ENCODE data around the gene SBSN.

Gene SBSN, protein sequence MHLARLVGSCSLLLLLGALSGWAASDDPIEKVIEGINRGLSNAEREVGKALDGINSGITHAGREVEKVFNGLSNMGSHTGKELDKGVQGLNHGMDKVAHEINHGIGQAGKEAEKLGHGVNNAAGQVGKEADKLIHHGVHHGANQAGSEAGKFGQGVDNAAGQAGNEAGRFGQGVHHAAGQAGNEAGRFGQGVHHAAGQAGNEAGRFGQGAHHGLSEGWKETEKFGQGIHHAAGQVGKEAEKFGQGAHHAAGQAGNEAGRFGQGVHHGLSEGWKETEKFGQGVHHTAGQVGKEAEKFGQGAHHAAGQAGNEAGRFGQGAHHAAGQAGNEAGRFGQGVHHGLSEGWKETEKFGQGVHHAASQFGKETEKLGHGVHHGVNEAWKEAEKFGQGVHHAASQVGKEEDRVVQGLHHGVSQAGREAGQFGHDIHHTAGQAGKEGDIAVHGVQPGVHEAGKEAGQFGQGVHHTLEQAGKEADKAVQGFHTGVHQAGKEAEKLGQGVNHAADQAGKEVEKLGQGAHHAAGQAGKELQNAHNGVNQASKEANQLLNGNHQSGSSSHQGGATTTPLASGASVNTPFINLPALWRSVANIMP

DNA sequence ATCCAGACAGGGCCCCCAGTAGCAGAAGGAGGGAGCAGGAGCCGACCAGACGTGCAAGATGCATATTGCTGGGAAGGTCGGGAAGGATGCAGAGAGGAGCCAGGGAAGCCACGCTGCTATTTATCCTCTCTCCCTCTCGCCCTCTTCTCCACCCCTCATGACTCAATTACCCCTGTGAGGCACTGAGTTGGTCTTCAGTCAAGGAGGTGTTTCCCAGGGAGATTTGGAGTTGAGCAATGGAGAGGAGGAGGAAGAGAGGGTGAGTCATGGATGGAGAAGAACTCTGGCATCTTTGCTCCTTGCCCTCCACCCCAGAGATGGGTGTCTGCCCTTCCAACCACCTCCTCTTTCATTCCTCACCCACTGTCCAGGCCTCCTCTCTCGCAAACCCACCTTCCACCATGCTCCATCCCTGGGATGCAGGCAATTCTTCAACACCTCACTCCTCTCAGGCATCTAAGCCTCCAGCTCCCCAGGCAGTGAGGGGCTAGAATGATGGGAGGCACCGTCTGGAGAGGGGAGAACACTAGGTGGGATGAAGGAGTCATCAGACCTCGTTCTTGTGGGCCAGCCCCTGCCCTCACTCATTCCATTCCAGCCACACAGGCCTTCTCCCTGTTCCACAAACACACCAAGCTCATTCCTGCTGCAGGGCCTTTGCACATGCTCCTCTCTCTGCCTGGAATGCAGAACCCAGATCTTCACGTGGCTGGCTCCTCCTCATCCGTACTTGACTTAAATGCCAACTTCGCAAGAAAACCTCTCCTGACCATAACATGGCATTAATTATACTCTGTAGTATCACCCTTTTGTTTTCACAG lies at the start of gene SBSN:
Gene SBSN, minus strand, starts transcription at position 94 of the 821 bp plus-strand sequence. Its CDS starts 30 bp downstream, at position 64.
- DNase-seq, result no peak

DNA sequence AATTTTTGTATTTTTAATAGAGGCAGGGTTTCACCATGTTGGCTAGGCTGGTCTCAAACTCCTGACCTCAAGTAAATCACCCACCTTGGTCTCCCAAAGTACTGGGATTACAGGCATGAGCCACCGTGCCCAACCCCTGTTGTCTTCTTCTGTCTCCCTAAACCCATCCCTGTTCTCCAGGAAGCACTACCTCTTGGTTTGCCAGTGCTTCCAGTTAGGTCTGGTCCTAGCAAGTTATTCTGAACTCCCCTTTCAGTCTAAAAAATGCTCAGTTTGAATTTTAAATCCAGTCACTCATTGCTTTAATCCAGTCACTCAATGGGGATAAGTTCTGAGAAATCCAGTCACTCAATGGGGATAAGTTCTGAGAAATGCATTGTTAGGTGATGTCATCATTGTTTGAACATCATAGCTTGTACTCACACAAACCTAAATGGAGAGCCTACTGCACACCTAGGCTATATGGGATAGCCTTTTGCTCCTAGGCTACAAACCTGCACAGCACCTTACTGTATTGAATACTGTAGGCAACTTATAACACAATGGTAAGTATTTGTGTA lies 43.4 kb upstream of the SBSN start:
- DNase-seq, result no peak

DNA sequence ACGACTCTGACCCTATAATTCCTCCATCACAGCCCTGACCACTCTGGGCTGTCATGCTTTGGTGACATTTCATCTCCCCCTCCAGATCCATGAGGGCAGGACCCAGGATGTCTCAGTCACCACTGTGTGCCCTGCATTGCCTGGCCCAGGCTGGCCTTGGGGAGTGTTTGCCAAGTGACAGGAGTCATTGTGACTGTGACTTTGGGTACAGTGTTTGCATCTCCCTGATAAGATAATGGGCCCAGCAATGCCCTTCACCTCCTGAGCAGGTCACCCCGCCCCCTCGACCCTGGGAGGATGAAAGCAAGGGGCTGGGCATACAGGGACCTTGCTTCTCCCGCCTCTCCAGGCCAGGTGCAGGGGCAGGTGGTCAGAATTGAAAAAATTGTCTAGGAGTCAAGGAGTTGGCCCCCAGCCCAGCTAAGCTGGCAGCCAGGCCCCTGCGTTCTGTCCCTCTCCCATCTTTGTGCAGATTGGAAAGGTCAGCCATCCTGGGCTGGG lies 41.2 kb upstream of the SBSN start:
- DNase-seq, result no peak

DNA sequence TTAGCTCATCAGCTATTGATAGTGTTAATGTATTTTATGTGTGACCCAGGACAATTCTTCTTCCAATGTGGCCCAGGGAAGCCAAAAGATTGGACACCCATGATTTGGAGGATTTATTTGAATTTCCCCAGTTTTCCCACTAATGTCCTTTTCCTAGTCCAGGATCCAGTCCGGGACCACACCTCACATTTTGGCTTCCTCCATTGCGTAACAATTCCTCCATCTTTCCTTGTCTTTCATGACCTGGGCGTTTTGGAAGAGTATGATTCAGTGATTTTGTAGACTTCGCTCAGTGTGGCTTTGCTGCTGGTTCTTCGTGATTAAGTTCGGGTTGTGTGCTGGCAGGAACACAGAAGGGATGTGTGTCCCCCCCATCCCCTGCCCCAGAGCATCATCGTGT lies 38.6 kb upstream of the SBSN start:
- DNase-seq, result no peak

DNA sequence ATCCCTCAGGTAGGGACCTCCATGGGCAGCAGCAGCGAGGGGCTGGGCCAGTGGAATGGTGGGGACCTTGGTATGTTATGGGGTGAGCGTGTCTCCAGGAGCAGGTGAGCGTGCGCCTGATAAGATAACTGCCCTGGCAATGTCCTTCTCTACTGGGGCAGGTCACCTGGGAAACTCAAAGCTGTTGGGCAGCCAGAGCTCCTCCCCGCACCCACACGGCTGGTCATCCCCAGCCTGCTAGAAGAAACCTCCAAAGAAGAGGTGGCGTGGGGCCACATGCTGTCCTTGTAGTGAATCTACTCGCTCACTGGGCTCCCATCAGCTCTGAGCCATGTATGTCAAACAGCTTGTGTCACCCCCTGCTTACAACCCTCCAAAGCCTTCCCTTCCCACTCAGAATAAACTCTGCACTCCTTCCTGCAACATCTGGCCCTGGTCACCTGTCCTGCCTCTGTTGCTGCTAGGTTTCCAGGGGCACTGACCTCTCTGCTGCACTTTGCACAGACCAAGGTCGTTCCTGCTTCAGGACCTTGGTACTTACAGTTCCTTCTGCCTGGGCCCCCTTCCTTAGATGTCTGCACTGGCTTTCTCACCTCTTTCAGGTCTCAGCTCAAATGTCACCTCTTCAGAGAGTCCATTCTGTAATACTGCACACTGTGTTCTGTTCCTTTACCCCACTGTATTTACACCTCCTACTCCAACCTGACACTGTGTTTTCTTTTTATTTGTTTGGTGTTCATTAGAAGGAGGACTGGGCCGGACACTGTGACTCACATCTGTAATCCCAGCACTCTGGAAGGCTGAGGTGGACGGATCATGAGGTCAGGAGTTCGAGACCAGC lies 37.1 kb upstream of the SBSN start:
- DNase-seq, result no peak

DNA sequence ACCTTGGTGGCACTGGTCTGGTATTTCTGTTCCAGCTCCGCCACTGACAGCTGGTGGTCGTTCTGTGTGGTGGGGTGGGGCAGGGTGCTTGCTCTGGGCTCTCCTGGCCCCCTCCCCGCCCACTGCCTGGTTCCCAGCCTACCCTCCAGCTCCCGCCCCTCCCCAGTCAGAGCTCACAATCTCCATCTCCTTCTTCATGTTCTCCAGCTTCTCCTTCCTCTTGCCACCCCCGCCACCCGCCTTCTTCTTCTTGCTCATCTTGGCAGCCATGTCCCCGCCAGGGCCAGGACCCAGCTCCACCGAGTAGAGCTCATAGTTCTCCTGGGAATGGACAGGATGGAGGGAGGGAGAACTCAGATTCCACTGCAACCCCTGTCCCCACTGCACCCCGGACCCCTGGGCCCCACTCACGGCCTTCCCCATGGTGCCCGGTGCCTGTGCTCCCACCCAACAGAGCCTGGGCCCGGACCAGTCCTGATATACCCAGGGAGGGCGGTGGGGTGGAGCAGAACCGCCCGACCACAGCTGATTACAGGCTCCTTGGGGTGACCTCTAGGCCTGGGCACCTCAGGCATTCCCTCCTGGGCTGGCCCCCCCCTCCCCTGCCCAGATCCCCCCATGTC lies 35.2 kb upstream of the SBSN start, which contains the start of gene ATP4A:
Gene ATP4A, minus strand, starts transcription at position 452 of the 623 bp plus-strand sequence. Its CDS starts 29 bp downstream, at position 423.
- DNase-seq, result no peak

DNA sequence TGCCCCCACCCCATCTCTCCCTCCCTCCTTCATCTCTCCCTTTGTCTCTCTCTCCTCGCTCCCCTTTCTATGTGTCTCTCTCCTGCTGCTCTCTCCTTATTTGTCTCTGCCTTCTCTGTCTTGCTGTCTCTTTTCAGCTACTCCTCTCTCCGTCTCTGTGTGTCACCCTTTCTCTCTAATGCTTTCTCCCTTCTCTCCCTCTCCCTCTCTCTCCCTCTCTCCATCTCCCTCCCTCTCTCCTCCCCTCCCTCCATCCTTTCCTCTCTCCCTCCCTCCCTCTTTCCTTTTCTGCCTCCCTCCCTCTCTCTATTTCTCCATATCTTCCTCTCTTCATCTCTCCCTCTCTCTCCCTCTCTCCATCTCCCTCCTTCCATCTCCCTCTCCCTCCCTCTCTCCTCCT lies 34.7 kb upstream of the SBSN start:
- DNase-seq, result no peak

DNA sequence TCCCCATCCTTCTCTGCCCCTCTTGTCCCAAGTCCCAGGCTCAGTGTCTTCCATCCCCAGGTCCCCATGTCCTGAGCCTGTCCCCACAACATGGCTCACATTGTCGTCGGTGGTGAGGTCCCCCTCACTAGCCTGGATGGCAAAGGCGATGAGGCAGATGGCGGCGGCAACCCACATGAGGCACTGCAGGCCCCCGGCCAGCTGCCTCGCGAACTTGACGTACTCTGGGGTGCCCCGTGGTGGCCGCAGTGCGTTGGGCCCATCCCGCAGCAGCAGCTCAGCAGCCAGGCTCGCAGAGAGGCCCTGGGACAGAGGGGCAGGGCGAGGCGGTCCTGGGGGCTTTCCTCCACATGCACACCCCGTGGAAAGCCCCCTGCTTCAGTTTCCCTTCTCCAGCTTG lies 34.2 kb upstream of the SBSN start:
- no peak for DNase-seq

DNA sequence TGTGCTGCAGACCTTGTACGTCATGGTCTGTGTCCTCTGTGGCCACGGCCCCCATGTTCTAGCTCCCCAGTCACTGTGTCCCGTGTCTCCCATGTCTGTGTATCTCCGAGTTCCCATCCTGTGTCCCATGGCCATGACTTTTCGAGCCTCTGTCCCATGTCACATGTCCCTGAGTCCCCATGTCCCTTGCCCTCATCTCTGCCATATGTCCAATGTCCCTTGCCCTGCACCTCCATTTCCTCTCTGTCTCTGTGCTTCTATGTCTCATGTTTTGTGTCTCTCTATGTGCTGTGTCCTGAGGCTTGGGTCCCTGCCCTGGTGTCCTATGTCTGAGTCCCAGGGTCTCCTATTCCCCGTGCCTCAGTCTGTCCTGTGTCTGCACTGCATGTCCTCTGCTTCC lies 33.3 kb upstream of the SBSN start:
- DNase-seq, result no peak

DNA sequence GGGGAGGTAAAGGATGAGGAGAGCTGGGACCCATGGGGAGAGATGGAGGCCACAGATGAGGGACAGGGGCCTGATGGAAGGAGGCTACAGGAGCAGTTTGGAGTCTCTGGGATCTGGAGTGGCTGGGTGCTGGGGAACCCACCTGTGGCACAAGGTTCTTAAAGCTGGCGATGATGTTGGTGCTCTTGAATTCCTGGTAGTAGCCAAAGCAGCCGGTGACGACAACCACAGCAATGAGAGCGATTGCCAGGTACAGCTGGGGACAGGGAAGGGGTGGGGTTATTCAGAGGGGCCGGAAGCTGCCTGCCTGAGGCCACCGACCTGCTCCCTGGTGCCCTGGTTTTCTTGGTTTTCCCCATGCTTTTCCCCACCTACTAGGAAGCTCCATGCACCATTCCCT lies 32.6 kb upstream of the SBSN start:
- DNase-seq, result no peak

DNA sequence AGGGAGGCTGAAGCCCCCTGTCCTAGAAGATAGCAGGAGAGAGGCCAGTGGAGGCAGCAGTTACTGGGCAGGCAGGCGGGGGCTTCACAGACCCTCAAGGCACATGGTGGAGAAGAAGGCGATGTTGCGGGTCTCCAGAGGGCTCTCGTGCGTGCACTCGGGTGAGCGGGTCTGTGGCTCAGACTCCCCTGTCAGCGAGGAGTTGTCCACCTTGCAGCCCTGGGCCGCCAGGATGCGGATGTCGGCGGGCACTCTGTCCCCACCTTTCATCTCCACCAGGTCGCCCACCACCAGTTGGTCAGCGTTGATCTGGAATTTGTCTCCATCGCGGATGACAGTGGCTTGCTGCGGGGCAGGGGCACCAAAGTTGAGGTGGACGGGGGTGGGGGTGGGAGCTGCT lies 32.2 kb upstream of the SBSN start:
- no peak for DNase-seq

DNA sequence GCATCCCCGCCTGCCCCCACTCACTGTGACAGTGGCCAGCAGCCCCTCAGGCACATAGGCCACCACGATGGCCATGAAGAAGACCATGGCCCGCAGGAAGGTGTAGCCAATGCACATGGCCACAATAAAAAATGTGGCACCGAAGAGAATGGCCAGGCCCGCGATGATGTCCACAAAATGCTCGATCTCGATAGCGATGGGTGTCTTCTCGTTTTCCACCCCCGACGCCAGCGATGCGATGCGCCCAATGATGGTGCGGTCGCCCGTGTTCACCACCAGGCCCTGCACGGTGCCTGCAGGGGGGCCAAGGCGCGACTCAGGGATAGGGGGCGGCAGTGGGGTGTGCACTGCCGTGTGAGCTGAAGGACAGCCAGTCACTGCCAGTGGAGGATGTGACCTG lies 31.7 kb upstream of the SBSN start:
- DNase-seq, result no peak

DNA sequence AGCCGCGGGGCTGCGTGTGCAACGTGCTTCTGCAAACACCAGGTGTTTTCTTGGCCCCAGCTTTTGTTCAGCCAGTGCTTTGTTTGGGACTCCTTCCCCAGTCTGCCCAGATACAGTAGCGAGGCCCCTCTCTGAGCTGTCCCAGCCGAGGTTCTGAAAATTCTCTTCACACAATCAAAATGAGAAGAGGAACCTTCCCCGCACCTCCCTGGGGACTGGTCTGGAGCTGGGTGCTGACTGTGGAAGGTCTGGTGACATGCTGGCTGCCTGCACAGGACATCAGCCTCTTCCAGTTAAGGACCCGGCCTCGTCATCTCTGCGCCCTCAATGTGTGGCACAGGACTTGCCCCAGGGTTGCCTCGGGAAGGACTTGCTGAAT lies 31.2 kb upstream of the SBSN start:
- no peak for DNase-seq

DNA sequence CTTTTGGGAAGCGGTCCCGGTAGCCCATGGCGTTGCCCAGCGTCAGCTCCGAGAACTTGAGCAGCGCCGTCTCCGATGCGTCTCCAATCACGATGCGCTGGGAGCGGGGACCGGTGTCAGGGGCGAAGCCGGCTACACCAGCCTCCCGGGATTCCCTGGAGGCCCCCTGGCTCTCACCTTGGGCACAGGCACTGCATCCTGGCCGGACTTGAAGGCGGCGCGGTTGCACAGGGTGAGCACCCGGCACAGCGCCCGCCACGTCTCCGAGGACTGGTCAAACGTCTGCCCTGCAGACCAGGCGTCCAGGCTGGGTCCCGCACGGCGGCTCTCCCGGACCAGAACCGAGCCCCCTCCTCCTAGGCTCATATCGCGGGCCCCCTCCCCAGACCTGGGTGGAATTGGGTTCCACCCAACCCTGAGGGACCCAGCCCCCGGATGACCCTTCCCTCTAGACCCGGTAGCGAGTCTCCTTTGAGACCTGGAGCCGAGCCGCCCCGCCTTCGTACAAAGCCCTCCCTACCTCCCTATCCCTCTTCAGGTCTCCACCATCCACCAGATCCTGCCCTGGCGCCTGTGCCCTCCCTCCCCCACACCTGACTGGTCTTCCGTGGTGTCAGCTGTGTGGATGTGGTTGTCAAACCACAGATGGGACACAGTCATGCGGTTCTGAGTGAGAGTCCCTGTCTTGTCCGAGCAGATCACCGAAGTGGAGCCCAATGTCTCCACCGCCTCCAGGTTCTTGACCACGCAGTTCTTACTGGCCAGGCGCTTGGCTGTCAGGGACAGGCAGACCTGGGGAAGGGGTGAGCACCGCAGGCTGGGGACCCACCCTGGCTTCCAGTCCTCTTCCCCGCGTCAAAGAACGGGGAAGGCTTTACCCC lies 30.5 kb upstream of the SBSN start:
- no peak for DNase-seq

DNA sequence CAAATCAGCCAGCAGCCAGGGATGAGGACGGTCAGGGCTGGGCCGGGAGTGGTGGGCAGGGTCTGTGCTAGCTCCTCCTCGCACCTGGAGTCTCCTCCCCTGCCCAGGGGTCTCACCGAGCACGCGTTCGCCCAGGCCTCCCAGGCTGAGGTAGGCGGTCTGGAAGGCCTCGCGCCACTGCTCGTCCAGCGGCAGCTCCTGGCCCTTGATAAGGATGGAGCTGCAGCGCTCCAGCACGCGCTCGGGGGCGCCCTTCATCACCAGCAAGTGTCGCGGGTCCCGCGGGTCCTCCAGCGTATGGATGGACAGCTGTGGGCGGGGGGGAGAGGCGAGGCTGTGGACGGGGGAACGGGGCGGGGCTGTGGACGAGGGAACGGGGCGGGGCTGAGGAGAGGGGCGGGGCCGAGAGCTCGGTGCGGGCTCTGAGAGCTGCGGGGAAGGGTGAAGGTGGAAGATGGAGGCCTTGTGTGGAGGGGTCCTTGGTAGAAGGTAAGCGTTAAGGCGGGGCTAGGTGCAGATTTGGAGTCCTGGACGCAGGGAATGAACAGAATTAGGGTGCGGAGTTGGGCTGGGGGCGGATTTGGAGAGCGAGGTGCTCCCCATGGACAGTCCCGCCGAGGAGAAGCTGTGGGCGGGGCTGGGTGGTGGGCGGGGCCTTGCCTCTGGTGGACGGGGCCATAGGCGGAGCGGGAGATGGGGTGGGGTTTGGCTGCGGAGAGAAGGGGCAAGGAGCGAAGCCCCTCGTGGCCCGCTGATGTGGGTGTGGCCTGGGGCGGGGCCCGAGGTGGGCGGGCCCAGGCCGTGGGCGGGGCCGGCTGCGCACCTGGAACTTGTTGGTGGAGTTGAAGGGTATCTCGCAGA lies 29.7 kb upstream of the SBSN start:
- peak; percentile 56 for DNase-seq

DNA sequence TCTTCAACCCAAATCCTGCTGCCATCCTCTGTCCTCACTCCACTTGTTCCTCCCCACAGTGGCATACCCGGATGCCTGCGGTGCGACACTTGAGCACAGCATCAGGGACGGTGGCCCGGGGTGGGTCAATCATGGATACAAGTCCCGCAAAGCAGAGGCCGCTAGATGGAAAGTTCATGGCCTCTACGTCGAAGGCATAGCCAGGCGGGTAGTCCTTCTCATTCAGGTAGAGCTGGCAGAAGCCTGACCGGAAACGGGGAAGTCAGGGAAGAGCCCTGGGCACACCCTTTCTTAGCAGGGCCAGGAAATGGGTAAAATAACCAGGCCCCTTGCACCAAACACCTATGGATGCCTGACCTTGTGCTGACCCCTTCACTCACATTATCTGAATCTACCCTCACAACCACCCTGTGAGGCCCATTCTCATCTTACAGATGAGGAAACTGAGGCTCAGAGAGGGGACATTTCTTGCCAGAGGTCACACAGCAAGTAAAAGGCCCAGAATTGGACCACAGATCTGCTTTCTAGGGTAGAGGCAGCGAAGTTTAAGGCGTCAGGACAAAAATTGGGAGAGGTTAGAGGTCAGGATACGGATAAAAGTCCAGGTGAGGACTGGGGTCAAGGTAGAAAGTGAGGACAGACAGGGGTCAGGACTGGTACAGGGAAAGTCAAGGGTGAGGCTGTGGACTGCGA lies 28.9 kb upstream of the SBSN start:
- no peak for DNase-seq

DNA sequence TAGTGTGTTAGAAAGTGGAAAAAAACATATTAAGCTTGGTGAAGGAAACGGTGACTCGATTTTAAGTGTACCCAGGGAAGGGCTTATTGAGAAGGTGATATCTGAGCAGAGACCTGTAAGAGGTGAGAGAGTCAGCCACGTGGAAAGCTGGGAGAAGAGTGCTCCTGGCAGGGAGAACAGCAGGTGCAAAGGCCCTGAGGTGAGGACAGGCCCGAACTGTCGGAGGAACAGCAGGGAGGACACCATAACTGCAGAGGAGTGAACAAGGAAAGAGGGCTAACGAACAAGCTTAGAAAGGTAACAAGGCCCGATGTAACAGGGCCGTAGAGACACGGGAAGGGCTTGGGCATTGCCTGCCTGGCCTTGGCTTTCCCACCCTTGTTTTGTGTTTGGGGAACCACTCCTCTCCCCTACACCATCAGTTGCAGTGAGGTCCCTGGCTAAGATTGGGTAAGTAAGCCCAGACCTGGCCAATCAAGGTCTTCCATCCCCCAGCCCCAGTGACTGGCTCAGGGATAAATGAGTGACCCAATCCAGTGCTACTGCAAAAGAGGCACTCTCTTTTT lies 28.0 kb upstream of the SBSN start:
- DNase-seq, result no peak

DNA sequence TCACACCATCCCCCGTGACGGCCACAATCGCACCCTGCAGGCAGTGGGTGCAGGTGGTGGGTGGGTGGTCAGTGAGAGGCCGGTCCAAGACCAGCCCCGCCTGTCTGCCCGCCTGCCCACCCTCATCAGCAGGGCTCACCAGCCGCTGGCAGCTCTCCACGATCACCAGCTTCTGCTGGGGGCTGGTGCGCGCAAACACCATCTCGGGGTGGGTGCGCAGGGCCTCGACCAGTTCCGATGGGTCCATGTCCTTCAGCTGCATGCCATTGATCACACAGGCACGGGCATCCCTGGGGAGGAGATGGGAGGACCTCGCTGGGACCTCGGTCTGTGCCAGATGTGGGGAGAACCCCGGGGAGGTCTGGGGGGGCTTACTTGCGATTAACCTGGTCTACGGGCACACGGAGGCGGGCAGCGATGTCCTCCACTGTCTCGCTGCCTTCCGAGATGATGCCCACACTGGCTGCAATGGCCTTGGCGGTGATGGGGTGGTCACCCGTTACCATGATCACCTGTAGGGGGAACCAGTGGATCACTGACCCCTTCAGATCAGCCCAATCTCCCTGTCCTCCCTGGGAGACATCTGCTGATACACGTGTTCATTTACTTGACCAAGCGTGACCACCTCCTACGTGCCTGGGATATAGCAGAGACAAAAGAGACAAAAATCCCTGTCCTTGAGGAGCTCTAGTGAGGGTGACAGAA lies 27.3 kb upstream of the SBSN start:
- DNase-seq, result no peak

Measured in activated naive CD4-positive, alpha-beta T cell treated with anti-CD3 and anti-CD28 coated beads, Interleukin-2, amount 50 U/mL, for 16 hours (primary cell).